Thoracic aorta (tissue), 2 donors: ENCODE data around the gene MC1R. TPM values are rescaled to one million over a fixed set of nuclear protein-coding genes. Genes with fewer than 3 reads are reported as not detected.

Experiments
- ATAC-seq: fragments of 150-250 bp; one replicate; pipeline ENCODE4 v1.8.0; 2017; ENCODE audit warnings: low read depth; ENCODE audit not compliant: insufficient number of reproducible peaks, low FRiP score
- DNase-seq: peaks from one replicate; pipeline ENCODE4 v3.0.0-alpha.2; 2020; ENCODE audit warnings: low spot score
- H3K27ac ChIP-seq, 2 donors: fragments of 200-600 bp; sonication (generic); 1 replicate in 1 of 2; 2 replicates in 1 of 2; pipeline ENCODE4 v1.5.1; 2016; ENCODE audit warnings: mild to moderate bottlenecking in 2 of 2, moderate library complexity in 2 of 2
- H3K27me3 ChIP-seq: fragments of 200-600 bp; sonication (generic); replicated peaks from 2 replicates; pipeline ENCODE4 v1.6.0; 2016; ENCODE audit warnings: mild to moderate bottlenecking; ENCODE audit not compliant: insufficient read depth
- H3K36me3 ChIP-seq: fragments of 200-600 bp; sonication (generic); one replicate; pipeline ENCODE4 v1.5.1; 2016
- H3K4me1 ChIP-seq, 2 donors: fragments of 200-600 bp; sonication (generic); 1 replicate in 1 of 2; 2 replicates in 1 of 2; pipeline versions ENCODE4 v1.5.1 to v1.6.0; 2016; ENCODE audit warnings: low read depth in 2 of 2, mild to moderate bottlenecking in 1 of 2; ENCODE audit not compliant: control insufficient read depth in 1 of 2
- H3K4me3 ChIP-seq: fragments of 200-600 bp; sonication (generic); 2 replicates; pipeline ENCODE4 v1.5.1; 2016; ENCODE audit warnings: mild to moderate bottlenecking
- H3K9me3 ChIP-seq: fragments of 200-600 bp; sonication (generic); 2 replicates; pipeline ENCODE4 v1.5.1; 2016
- total RNA-seq, 2 donors: library from RNA; depleted of rRNA; stranded (reverse); fragments of >200 nt; gene quantifications; one replicate each; pipeline versions ENCODE4 v1.1.0 to v1.2.3, GENCODE V29; 2016
- TF ChIP-seq, protein P1 (sequence below): fragments of 200-600 bp; sonication (generic); IDR thresholded peaks from one replicate; pipeline ENCODE4 v1.5.1; 2019; ENCODE audit warnings: antibody characterized with exemption

MC1R gene
- total RNA-seq, 2 donors from 2014 or later: 13.1 to 19.3 TPM

DNA sequence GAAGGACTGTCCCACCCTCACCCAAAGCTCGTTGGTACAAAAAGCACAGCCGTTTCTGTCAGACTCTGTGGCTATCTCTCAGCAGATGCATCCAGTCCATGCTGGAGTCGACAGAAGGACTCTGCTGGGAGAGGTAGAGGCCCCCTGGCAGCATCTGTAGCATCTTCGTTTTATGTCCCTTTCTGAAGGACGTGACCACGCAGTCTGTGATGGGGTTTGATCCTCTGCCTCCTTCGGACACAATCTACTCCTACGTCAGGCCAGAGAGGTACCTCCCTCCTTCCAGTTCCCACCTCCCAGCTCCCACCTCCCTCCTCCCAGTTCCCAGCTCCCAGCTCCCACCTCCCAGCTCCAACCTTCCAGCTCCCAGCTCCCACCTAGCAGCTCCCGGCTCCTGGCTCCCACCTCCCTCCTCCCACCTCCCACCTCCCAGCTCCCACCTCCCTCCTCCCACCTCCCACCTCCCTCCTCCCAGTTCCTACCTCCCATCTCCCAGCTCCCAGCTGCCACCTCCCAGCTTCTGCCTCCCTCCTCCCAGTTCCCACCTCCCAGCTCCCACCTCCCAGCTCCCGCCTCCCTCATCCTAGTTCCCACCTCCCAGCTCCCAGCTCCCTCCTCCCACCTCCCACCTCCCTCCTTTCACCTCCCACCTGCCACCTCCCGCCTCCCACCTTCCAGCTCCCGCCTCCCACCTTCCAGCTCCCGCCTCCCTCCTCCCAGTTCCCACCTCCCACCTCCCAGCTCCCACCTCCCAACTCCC lies 11.4 kb upstream of the MC1R start:
- TF ChIP-seq, protein P1, sequence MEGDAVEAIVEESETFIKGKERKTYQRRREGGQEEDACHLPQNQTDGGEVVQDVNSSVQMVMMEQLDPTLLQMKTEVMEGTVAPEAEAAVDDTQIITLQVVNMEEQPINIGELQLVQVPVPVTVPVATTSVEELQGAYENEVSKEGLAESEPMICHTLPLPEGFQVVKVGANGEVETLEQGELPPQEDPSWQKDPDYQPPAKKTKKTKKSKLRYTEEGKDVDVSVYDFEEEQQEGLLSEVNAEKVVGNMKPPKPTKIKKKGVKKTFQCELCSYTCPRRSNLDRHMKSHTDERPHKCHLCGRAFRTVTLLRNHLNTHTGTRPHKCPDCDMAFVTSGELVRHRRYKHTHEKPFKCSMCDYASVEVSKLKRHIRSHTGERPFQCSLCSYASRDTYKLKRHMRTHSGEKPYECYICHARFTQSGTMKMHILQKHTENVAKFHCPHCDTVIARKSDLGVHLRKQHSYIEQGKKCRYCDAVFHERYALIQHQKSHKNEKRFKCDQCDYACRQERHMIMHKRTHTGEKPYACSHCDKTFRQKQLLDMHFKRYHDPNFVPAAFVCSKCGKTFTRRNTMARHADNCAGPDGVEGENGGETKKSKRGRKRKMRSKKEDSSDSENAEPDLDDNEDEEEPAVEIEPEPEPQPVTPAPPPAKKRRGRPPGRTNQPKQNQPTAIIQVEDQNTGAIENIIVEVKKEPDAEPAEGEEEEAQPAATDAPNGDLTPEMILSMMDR: no peak
- Histone ChIP-seq H3K27me3 (no peaks in the 10 kb centered on the region), H3K27ac (no peak overlapping the region), H3K4me3 (no peak overlapping the region), H3K4me1 (no peaks in the 10 kb centered on the region), H3K9me3 (no peaks in the 10 kb centered on the region), H3K36me3 (peaks cover 49% of the 10 kb centered on the region)
- DNase-seq: no peak
- ATAC-seq: no peak

DNA sequence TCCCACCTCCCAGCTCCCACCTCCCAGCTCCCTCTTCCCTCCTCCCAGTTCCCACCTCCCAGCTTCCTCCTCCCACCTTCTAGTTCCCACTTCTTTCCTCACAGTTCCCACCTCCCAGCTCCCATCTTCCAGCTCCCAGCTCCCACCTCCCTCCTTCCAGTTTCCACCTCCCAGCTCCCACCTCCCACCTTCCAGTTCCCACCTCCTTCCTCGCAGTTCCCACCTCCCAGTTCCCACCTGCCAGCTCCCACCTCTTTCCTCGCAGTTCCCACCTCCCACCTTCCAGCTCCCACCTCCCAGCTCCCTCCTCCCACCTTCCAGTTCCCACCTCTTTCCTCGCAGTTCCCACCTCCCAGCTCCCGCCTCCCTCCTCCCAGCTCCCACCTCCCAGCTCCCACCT lies 10.4 kb upstream of the MC1R start:
- no peak overlapping the region for H3K27ac ChIP-seq
- TF ChIP-seq, protein P1: no peak
- H3K4me3 ChIP-seq: no peak overlapping the region
- no peaks in the 10 kb centered on the region for H3K9me3 ChIP-seq
- no peaks in the 10 kb centered on the region for H3K27me3 ChIP-seq
- H3K36me3 ChIP-seq: peaks cover 52% of the 10 kb centered on the region
- no peaks in the 10 kb centered on the region for H3K4me1 ChIP-seq
- no peak for ATAC-seq
- no peak for DNase-seq

DNA sequence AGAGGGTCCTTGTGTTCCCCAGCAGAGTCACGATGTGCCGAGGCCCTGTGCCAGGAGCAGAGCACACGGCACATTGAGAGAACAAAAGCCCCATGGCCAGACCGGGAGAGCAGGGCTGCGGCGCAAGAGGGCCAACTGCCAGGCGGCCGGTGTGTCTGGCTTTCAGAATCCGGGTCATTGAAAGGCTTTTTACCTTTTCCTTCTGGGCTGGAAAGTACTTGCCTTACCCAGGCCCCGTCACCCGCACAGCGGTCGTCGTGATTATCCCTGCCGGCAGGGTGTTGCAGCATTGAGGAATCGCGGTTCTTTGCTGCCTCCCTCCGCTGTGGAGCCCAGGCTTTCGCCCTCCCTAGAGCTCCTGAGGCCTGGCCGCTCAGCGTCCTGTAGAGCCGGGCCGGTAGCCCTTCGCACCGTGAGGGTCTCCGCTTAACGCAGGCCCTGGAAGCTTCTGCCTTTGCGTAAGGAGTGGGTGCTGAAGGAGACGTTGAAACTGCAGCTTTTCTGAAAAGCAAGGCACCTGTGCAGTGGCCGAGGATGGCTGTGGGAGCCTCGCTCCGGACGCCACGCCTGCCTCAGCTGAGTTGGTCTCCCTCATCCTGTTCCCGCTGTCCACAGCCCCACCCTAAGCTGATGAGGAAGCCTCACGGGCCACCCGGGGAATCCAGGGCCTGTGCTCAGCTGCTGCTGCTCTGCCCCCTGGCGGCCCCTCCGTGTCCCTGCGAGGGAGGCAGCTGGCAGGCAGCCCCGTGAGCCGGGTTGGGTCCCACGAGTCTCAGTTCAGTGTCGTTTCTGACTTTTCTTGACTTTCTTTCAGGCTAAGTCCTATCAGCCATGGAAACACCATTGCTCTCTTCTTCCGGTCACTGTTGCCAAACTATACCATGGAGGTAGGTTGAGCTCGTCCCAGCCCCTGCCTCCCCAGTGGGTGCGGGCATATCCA lies 8.6 kb upstream of the MC1R start:
- no peak overlapping the region for H3K27ac ChIP-seq
- no peak for DNase-seq
- H3K36me3 ChIP-seq: peaks cover 39% of the 10 kb centered on the region

DNA sequence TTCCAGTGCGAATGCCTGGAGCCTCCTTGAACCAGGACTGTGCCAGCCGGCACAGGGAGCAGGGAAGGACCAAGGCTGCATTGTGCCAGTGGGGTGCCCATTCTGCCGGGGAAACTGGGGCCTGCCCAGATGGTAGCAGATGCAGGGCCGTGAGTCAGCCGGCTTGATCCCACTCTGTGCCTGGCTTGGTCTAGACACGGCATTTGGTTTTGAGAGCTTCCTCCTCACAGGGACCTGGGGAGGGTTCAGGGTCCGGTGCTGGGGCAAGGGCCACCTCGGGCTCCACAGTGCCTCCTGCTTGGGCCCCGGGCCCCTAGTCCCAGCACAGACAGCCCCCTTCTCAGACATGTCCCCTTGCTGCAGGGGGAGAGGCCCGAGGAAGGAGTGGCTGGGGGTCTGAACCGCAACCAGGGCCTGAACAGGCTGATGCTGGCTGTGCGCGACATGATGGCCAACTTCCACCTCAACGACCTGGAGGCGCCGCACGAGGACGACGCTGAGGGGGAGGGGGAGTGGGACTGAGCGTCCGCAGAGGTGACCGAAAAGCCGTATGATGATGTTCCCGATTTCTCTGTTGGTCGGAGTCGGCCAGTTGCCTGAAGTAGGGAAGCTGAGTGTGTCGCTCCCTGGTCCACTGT lies 7.8 kb upstream of the MC1R start:
- no peak overlapping the region for H3K4me3 ChIP-seq
- no peak overlapping the region for H3K27ac ChIP-seq
- H3K9me3 ChIP-seq: no peaks in the 10 kb centered on the region
- peaks cover 35% of the 10 kb centered on the region for H3K36me3 ChIP-seq
- no peaks in the 10 kb centered on the region for H3K27me3 ChIP-seq
- TF ChIP-seq, protein P1: no peak
- H3K4me1 ChIP-seq: no peaks in the 10 kb centered on the region
- no peak for DNase-seq
- no peak for ATAC-seq

More for the DNA sequence above, 8.6 kb upstream of the MC1R start:
- Histone ChIP-seq H3K4me1 (no peaks in the 10 kb centered on the region), H3K9me3 (no peaks in the 10 kb centered on the region), H3K4me3 (no peak overlapping the region), H3K27me3 (no peaks in the 10 kb centered on the region)
- ATAC-seq: no peak
- TF ChIP-seq, protein P1: peak; percentile 76

DNA sequence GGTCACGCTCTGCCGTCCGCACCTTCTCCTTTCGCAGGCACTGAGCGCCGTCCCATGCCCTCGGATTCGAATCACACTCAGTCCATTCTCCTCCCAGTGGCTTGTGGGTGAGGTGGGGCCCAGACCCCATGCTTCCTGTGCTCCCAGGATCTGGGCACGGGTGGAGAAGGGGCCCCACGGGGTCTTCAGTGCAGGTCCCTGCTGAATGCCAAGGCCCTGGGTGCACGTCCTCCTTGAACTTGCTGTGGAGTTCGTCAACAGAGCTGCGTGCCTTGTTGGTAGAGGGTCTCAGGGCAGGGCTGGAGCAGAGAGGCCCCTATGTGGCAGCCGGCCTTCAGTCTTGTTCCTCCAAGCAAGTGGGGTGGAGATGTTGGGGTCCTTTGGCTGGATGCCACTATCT lies 7.3 kb upstream of the MC1R start:
- Histone ChIP-seq H3K9me3 (no peaks in the 10 kb centered on the region), H3K27me3 (no peaks in the 10 kb centered on the region), H3K27ac (no peak overlapping the region), H3K36me3 (peaks cover 30% of the 10 kb centered on the region), H3K4me3 (no peak overlapping the region), H3K4me1 (no peaks in the 10 kb centered on the region)
- TF ChIP-seq, protein P1: no peak
- DNase-seq: no peak
- ATAC-seq: no peak
